Mammary epithelial cell (primary cell): Measurements from ENCODE around the gene NSUN6.
"Not testable (repeated sequence)": the region's sequence is repeated elsewhere in the genome, so short reads cannot be mapped to it uniquely, and the experiment has no call there.

Experiments used
- EZH2 ChIP-seq: IDR thresholded peaks from 2 replicates; pipeline ENCODE4 v1.6.1; 2012; ENCODE audit warnings: low read length, inconsistent platforms, borderline replicate concordance
- TF ChIP-seq, protein P1 (sequence below), 2 donors: IDR thresholded peaks in 1 of 2; conservative IDR thresholded peaks in 1 of 2; 2 replicates each; pipeline ENCODE4 v1.5.1; 2011 to 2012; ENCODE audit warnings: inconsistent platforms in 2 of 2, low read length in 2 of 2, mild to moderate bottlenecking in 2 of 2, control low read depth in 1 of 2, low read depth in 1 of 2; ENCODE audit not compliant: insufficient read depth in 1 of 2; ENCODE audit errors: extremely low read depth in 1 of 2

GRCh38 chr10:18570386-18570785, 81.0 kb downstream of the NSUN6 start:
- TF ChIP-seq, protein P1, sequence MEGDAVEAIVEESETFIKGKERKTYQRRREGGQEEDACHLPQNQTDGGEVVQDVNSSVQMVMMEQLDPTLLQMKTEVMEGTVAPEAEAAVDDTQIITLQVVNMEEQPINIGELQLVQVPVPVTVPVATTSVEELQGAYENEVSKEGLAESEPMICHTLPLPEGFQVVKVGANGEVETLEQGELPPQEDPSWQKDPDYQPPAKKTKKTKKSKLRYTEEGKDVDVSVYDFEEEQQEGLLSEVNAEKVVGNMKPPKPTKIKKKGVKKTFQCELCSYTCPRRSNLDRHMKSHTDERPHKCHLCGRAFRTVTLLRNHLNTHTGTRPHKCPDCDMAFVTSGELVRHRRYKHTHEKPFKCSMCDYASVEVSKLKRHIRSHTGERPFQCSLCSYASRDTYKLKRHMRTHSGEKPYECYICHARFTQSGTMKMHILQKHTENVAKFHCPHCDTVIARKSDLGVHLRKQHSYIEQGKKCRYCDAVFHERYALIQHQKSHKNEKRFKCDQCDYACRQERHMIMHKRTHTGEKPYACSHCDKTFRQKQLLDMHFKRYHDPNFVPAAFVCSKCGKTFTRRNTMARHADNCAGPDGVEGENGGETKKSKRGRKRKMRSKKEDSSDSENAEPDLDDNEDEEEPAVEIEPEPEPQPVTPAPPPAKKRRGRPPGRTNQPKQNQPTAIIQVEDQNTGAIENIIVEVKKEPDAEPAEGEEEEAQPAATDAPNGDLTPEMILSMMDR (conservative IDR thresholded peaks at IDR 0.05 in 1 of 2, IDR thresholded peaks at IDR 0.05 in 1 of 2; ENCODE audit: extremely low read depth in 1 of 2, insufficient read depth in 1 of 2, low read depth in 1 of 2, low read length in 2 of 2): not testable (repeated sequence)
- TF ChIP-seq EZH2: not testable (repeated sequence)
